K562 (cell line): ENCODE data around the gene ADCYAP1R1. TPM values are rescaled to one million over a fixed set of nuclear protein-coding genes. Genes with fewer than 3 reads are reported as not detected.

ENCODE experiments used
- ATAC-seq: fragments of 200-7000 bp; cut with Tn5 transposase; 3 replicates; pipeline ENCODE4 v1.9.1; 2020; ENCODE audit warnings: moderate library complexity
- BruUV-seq: library from RNA; stranded (reverse); fragments of 400-500 nt; replicated peaks from 2 replicates; lab custom pipeline; 2021; lab: Mats Ljungman, UMichigan
- CTCF ChIA-PET: fragments of 300-600 bp; formaldehyde crosslinking; extraction: SDS; loops from one replicate; lab custom pipeline; 2021; ENCODE audit warnings: low intra/inter-chr PET ratio; lab: Yijun Ruan, JAX
- POLR2A ChIA-PET: fragments of 300-600, 350-650 bp; sonication (Branson Sonifier 250); formaldehyde crosslinking; extraction: SDS; loops from one replicate; lab custom pipeline; 2021; ENCODE audit warnings: antibody characterized with exemption, inconsistent platforms; lab: Yijun Ruan, JAX
- DNase-seq, 4 experiments: peaks; one replicate each; pipeline versions ENCODE4 v3.0.0 to v3.0.0-alpha.2; 2011 to 2018; ENCODE audit warnings: low spot score in 3 of 4, mixed read lengths in 3 of 4; ENCODE audit errors: extremely low read depth in 1 of 4
- FAIRE-seq: peaks from 2 replicates; lab custom pipeline; 2011; peaks lifted over from hg19 to GRCh38; lab: Jason Lieb, UNC
- H2AFZ ChIP-seq: 2 replicates; pipeline ENCODE4 v1.6.0; 2011; ENCODE audit warnings: low read depth, low read length, control low read depth, inconsistent platforms
- H3K27ac ChIP-seq: fragments of 200-600 bp; 3 replicates; pipeline ENCODE4 v1.8.0; 2011; ENCODE audit warnings: low read depth, mild to moderate bottlenecking, control low read depth, inconsistent platforms, low read length, moderate library complexity, mixed read lengths; ENCODE audit errors: extremely low read depth
- H3K27me3 ChIP-seq, 2 experiments: fragments of 300-600 bp in 1 of 2; 2 replicates in 1 of 2; 3 replicates in 1 of 2; pipeline versions ENCODE4 v1.6.0 to v1.8.0; 2011; ENCODE audit warnings: inconsistent platforms in 2 of 2, low read length in 2 of 2, mild to moderate bottlenecking in 1 of 2, mixed read lengths in 1 of 2, moderate library complexity in 1 of 2; ENCODE audit not compliant: control insufficient read depth in 2 of 2, insufficient read depth in 2 of 2
- H3K36me3 ChIP-seq: fragments of 300-600 bp; 3 replicates; pipeline ENCODE4 v1.8.0; 2011; ENCODE audit warnings: mild to moderate bottlenecking, low read length, inconsistent platforms; ENCODE audit not compliant: control insufficient read depth, insufficient read depth
- H3K4me1 ChIP-seq, 2 experiments: fragments of 200-600 bp in 1 of 2; replicated peaks in 1 of 2; 2 replicates in 1 of 2; 3 replicates in 1 of 2; pipeline versions ENCODE4 v1.5.1 to v1.8.0; 2011; ENCODE audit warnings: inconsistent platforms in 2 of 2, low read length in 2 of 2, mild to moderate bottlenecking in 1 of 2, mixed read lengths in 1 of 2, moderate library complexity in 1 of 2; ENCODE audit not compliant: control insufficient read depth in 2 of 2, insufficient read depth in 2 of 2
- H3K4me2 ChIP-seq: 2 replicates; pipeline ENCODE4 v1.6.1; 2011; ENCODE audit warnings: low read length, control low read depth, inconsistent platforms, mixed read lengths; ENCODE audit not compliant: insufficient read depth
- H3K4me3 ChIP-seq: fragments of 200-600 bp; sonication (generic), shearing (Covaris generic); 2 replicates; pipeline ENCODE4 v1.5.1; 2016; ENCODE audit warnings: control low read depth, inconsistent platforms
- H3K79me2 ChIP-seq: fragments of 200-600 bp; 3 replicates; pipeline ENCODE4 v1.8.0; 2011; ENCODE audit warnings: low read length, inconsistent platforms; ENCODE audit not compliant: control insufficient read depth, insufficient read depth
- H3K9ac ChIP-seq, 2 experiments: 2 replicates each; pipeline versions ENCODE4 v1.6.0 to v1.6.1; 2011; ENCODE audit warnings: low read depth in 2 of 2, low read length in 2 of 2, control low read depth in 1 of 2, inconsistent platforms in 1 of 2, mild to moderate bottlenecking in 1 of 2, mixed read lengths in 1 of 2; ENCODE audit not compliant: insufficient read depth in 1 of 2
- H3K9me1 ChIP-seq: one replicate; pipeline ENCODE4 v1.6.0; 2011; ENCODE audit warnings: inconsistent platforms, mild to moderate bottlenecking, low read length, moderate library complexity; ENCODE audit not compliant: control insufficient read depth, insufficient read depth
- H3K9me3 ChIP-seq: replicated peaks from 2 replicates; pipeline ENCODE4 v1.5.1; 2011; ENCODE audit warnings: low read depth, low read length, inconsistent platforms; ENCODE audit not compliant: control insufficient read depth, insufficient read depth
- H4K20me1 ChIP-seq: replicated peaks from 2 replicates; pipeline ENCODE4 v1.6.1; 2011; ENCODE audit warnings: low read length, inconsistent platforms, mixed read lengths; ENCODE audit not compliant: control insufficient read depth, insufficient read depth
- MCM5 ChIP-seq: fragments of 450-650 bp; IDR thresholded peaks from 2 replicates; pipeline ENCODE4 v1.6.1; 2016; ENCODE audit warnings: low read depth
- MIER1 ChIP-seq: fragments of 450-650 bp; IDR thresholded peaks from 2 replicates; pipeline ENCODE4 v1.6.1; 2016; ENCODE audit warnings: antibody characterized with exemption, mild to moderate bottlenecking, low read depth
- PRMT5 ChIP-seq: sonication (generic); formaldehyde crosslinking; IDR thresholded peaks from 2 replicates; pipeline ENCODE4 v1.5.0; 2020; ENCODE audit warnings: missing genetic modification reagents
- U2AF1 ChIP-seq: fragments of 200-400 bp; formaldehyde crosslinking; optimal IDR thresholded peaks from 2 replicates; pipeline ENCODE3; 2017; ENCODE audit warnings: mild to moderate bottlenecking, low read depth, low read length, moderate library complexity
- VEZF1 ChIP-seq: fragments of 200-800 bp; sonication (Bioruptor generic); IDR thresholded peaks from 2 replicates; pipeline ENCODE4 v1.6.1; 2017; ENCODE audit warnings: missing genetic modification characterization, missing compliant biosample characterization
- ZFP36 ChIP-seq: fragments of 150-350 bp; IDR thresholded peaks from 2 replicates; pipeline ENCODE4 v1.6.1; 2018; ENCODE audit warnings: low read length, low read depth; ENCODE audit not compliant: partially characterized antibody
- WGBS: fragments of 100-300 bp; shearing (Covaris generic); methylation state at CpG from one replicate; pipeline ENCODE4 v1.1.6; 2016; ENCODE audit warnings: low coverage, mixed read lengths; ENCODE audit not compliant: insufficient coverage; ENCODE audit errors: missing lambda C conversion rate; 5-methylcytosine and 5-hydroxymethylcytosine counted together
- in situ Hi-C: fragments of 300-500 bp; cut with MboI; formaldehyde crosslinking; loops from 4 replicates; pipeline ENCODE4 v1.15.0; 2018; ENCODE audit warnings: inconsistent platforms, mixed read lengths
- intact Hi-C: fragments of 100-400 bp; cut with micrococcal nuclease; formaldehyde crosslinking; loops from 2 replicates; pipeline ENCODE4 v1.14.2; 2022
- polyA plus RNA-seq, 8 experiments: library from polyadenylated mRNA; depleted of rRNA in 4 of 8; stranded (reverse) in 5 of 8; unstranded in 3 of 8; fragments of >200 nt; fragmentation: Nextera tagmentation in 2 of 8; fragmentation: Illumina TruSeq in 1 of 8; extraction: Ambion mirVana in 2 of 8; extraction: Trizol in 1 of 8; gene quantifications; 2 replicates each; pipeline versions ENCODE4 v1.2.1 to v1.2.3, GENCODE V29; 2011 to 2014; ENCODE audit warnings: inconsistent platforms in 1 of 8, missing spikeins in 1 of 8
- total RNA-seq, 7 experiments: library from RNA; depleted of rRNA in 6 of 7; stranded (reverse); fragments of >200 nt in 6 of 7; fragmentation: Illumina TruSeq in 2 of 7; extraction: Trizol in 2 of 7; gene quantifications; 2 replicates each; pipeline versions ENCODE4 v1.2.1 to v1.2.3, GENCODE V29; 2011 to 2021; ENCODE audit warnings: low replicate concordance in 1 of 7

Gene ADCYAP1R1
- total and polyA plus RNA-seq, 9 of the 15 experiments (the other 6 are each of a cell fraction or from before 2014, with no cell fraction given), result 0.03 to 0.07 TPM; not detected in 7

- no peaks in the 10 kb centered on the region for H3K36me3 ChIP-seq
- ChIA-PET CTCF (no interaction called here), POLR2A (interaction anchor here (0.6 to 0.7 kb wide), 2 partner anchors 34 to 394 kb away, joined by 3 to 4 read pairs; no protein-coding TSS in a partner anchor)
- WGBS, result 0% methylated on average over 10 of the region's 12 CpGs
- H3K4me3 ChIP-seq, result no peak overlapping the region
- no TSS peak for BruUV-seq
- H3K9me1 ChIP-seq, result no peaks in the 10 kb centered on the region
- in situ Hi-C loops, result no loop called here
- TF ChIP-seq ZFP36 (no peak), VEZF1 (CRISPR knock-in tag) (no peak), MIER1 (no peak), MCM5 (no peak), U2AF1 (no peak), PRMT5 (CRISPR knock-in tag) (no peak)
- no peaks in the 10 kb centered on the region for H3K4me1 ChIP-seq
- DNase-seq (no peak), ATAC-seq (no peak), FAIRE-seq (no peak)
- no peaks in the 10 kb centered on the region for H4K20me1 ChIP-seq
- H3K9me3 ChIP-seq, result no peaks in the 10 kb centered on the region
- H2AFZ ChIP-seq, result no peak overlapping the region
- peaks cover 0 to 26% of the 10 kb centered on the region in 2 experiments; a peak in 2 of 5 replicates for H3K27me3 ChIP-seq
- intact Hi-C loops, result no loop called here
- no peak overlapping the region for H3K27ac ChIP-seq
- no peak overlapping the region for H3K9ac ChIP-seq
- H3K4me2 ChIP-seq, result no peak overlapping the region
- H3K79me2 ChIP-seq, result no peaks in the 10 kb centered on the region
Observed at GRCh38 chr7:31102151-31102972, 50.3 kb downstream of the ADCYAP1R1 start.
